ENCODE data around the gene GALNT9. TPM values are rescaled to one million over a fixed set of nuclear protein-coding genes. Genes with fewer than 3 reads are reported as not detected.

Gene GALNT9
- total RNA-seq, 1 donor from 2014 or later: not detected

GRCh38 chr12:132351751-132352495 is 22.5 kb upstream of the GALNT9 start:
- H3K36me3 Mint-ChIP-seq: no peaks in the 10 kb centered on the region
- peaks cover 6% of the 10 kb centered on the region for H3K9me3 Mint-ChIP-seq

GRCh38 chr12:132349501-132350131 is 20.2 kb upstream of the GALNT9 start:
- no peak for DNase-seq (ENCODE audit: low spot score)
- Histone ChIP-seq H3K9ac (no peak overlapping the region), H4K20me1 (ENCODE audit: low read depth) (no peaks in the 10 kb centered on the region), H3K9me3 (ENCODE audit: low read depth) (no peaks in the 10 kb centered on the region), H2AFZ (replicated peaks) (no peak overlapping the region), H3K36me3 (no peaks in the 10 kb centered on the region), H3K27ac (no peak overlapping the region), H3K79me2 (ENCODE audit: low read depth) (no peaks in the 10 kb centered on the region), H3K4me2 (no peak overlapping the region), H3K4me3 (no peak overlapping the region), H3K4me1 (no peaks in the 10 kb centered on the region), H3K27me3 (peaks cover 31% of the 10 kb centered on the region), H3F3A (ENCODE audit: low read depth) (no peaks in the 10 kb centered on the region)
- Mint-ChIP-seq H3K9me3 (peaks cover 6% of the 10 kb centered on the region), H3K27me3 (ENCODE audit: insufficient read depth, low read depth) (peaks cover 20% of the 10 kb centered on the region), H3K4me3 (no peak overlapping the region), H3K36me3 (no peaks in the 10 kb centered on the region), H3K4me1 (peaks cover 11% of the 10 kb centered on the region), H3K27ac (no peak overlapping the region)
- TF ChIP-seq EZH2phosphoT487 (IDR thresholded peaks at IDR 0.05) (no peak), CTCF (IDR thresholded peaks at IDR 0.05) (no peak), EZH2 (IDR thresholded peaks at IDR 0.05) (no peak)

More at GRCh38 chr12:132351751-132352495, 22.5 kb upstream of the GALNT9 start:
- no peak for DNase-seq (ENCODE audit: low spot score)
- Mint-ChIP-seq H3K27me3 (ENCODE audit: insufficient read depth, low read depth) (peaks cover 16% of the 10 kb centered on the region), H3K4me1 (peaks cover 11% of the 10 kb centered on the region), H3K27ac (no peak overlapping the region), H3K4me3 (no peak overlapping the region)
- Histone ChIP-seq H2AFZ (replicated peaks) (no peak overlapping the region), H3K9me3 (ENCODE audit: low read depth) (no peaks in the 10 kb centered on the region), H4K20me1 (ENCODE audit: low read depth) (no peaks in the 10 kb centered on the region), H3K79me2 (ENCODE audit: low read depth) (no peaks in the 10 kb centered on the region), H3K9ac (no peak overlapping the region), H3K4me2 (no peak overlapping the region), H3K4me1 (no peaks in the 10 kb centered on the region), H3K36me3 (no peaks in the 10 kb centered on the region), H3F3A (ENCODE audit: low read depth) (no peaks in the 10 kb centered on the region), H3K27ac (no peak overlapping the region), H3K27me3 (peaks cover 39% of the 10 kb centered on the region), H3K4me3 (no peak overlapping the region)
- TF ChIP-seq EZH2 (IDR thresholded peaks at IDR 0.05) (no peak), EZH2phosphoT487 (IDR thresholded peaks at IDR 0.05) (no peak), CTCF (IDR thresholded peaks at IDR 0.05) (no peak)

GRCh38 chr12:132348176-132348575 is 18.8 kb upstream of the GALNT9 start:
- H3K9me3 Mint-ChIP-seq: peaks cover 6% of the 10 kb centered on the region
- no peak overlapping the region for H3K27ac Mint-ChIP-seq
- H3K4me2 ChIP-seq: no peak overlapping the region
- H3K9me3 ChIP-seq (ENCODE audit: low read depth): no peaks in the 10 kb centered on the region
- H3F3A ChIP-seq (ENCODE audit: low read depth): peaks cover under 1% of the 10 kb centered on the region
- no peak overlapping the region for H3K27ac ChIP-seq
- peaks cover 18% of the 10 kb centered on the region for H3K4me1 Mint-ChIP-seq
- no peak overlapping the region for H3K4me3 ChIP-seq
- H3K36me3 Mint-ChIP-seq: no peaks in the 10 kb centered on the region
- H3K36me3 ChIP-seq: no peaks in the 10 kb centered on the region
- H2AFZ ChIP-seq (replicated peaks): no peak overlapping the region
- peaks cover 8% of the 10 kb centered on the region for H3K4me1 ChIP-seq
- no peak for DNase-seq (ENCODE audit: low spot score)
- peaks cover 34% of the 10 kb centered on the region for H3K27me3 ChIP-seq
- H3K27me3 Mint-ChIP-seq (ENCODE audit: insufficient read depth, low read depth): peaks cover 22% of the 10 kb centered on the region
- H3K79me2 ChIP-seq (ENCODE audit: low read depth): no peaks in the 10 kb centered on the region
- no peak overlapping the region for H3K9ac ChIP-seq
- H3K4me3 Mint-ChIP-seq: no peak overlapping the region
- no peaks in the 10 kb centered on the region for H4K20me1 ChIP-seq (ENCODE audit: low read depth)
- no peak for TF ChIP-seq EZH2phosphoT487 (IDR thresholded peaks at IDR 0.05)
